ENCODE measurements around the gene SALL1.

The SALL1 gene

GRCh38 chr16:51111759-51112158 lies 39.3 kb downstream of the SALL1 start:
- no peak for DNase-seq (ENCODE audit: low spot score)

GRCh38 chr16:51110700-51111157 lies 40.3 kb downstream of the SALL1 start:
- no peak for DNase-seq (ENCODE audit: low spot score)

GRCh38 chr16:51109173-51109572 lies 41.9 kb downstream of the SALL1 start:
- no peak for DNase-seq (ENCODE audit: low spot score)

- no peak for DNase-seq (ENCODE audit: low spot score)
Observed at GRCh38 chr16:51107742-51108141, 43.3 kb downstream of the SALL1 start.

- no peak for DNase-seq (ENCODE audit: low spot score)
Observed at GRCh38 chr16:51106535-51106934, 44.5 kb downstream of the SALL1 start.

GRCh38 chr16:51103590-51103989 lies 47.5 kb downstream of the SALL1 start:
- no peak for DNase-seq (ENCODE audit: low spot score)

- DNase-seq (ENCODE audit: low spot score) = no peak
Observed at GRCh38 chr16:51097729-51098128, 53.3 kb downstream of the SALL1 start.

GRCh38 chr16:51095890-51096626 lies 55.0 kb downstream of the SALL1 start:
- no peak for DNase-seq (ENCODE audit: low spot score)

GRCh38 chr16:51095084-51095881 lies 55.8 kb downstream of the SALL1 start:
- DNase-seq (ENCODE audit: low spot score) = no peak

- no peak for DNase-seq (ENCODE audit: low spot score)
Observed at GRCh38 chr16:51093726-51094280, 57.3 kb downstream of the SALL1 start.
